ENCODE measurements around the gene FHIT. TPM values are rescaled to one million over a fixed set of nuclear protein-coding genes. Genes with fewer than 3 reads are reported as not detected.

The FHIT gene
- total and polyA plus RNA-seq, 10 of the 15 experiments (the other 5 are each of a cell fraction or from before 2014, with no cell fraction given): 4.2 to 14.9 (median 9.4) TPM

DNA sequence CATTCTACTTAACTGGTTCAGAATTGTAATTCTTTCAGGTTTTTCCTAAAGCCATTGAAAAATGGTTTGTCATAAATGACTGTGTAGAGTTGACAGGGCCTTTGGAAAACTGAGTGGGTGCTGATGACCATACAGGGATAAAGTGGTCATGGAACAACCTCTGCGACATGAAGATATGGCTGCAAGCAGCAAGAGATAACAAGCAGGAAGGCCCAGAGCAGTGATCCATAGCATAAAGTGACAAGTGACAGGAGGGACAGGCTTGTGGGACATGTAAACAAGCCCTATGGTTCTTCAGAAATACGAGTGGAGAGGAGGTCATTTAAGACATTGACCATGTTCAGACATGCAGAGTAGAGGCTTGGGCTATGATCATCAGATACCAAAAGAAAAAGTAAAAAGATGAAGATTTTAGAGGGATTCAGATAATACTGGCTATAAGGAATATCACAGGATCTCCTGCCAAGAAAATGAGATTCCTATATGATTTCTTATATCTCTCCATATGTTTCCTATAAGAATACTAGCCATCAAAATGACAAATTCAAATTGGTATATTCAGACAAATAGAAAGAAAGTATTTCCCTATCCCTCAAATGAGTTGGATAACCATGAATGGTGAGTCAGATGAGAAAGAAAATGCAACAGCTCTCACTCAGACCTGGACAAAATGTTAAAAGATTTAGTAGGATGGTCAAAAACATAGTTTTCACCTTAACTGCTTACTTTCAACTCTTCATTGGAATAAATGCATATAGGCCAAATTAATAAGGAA, 1373.8 kb downstream of the FHIT start:
- CTCF ChIA-PET: no interaction called here
- no peaks in the 10 kb centered on the region for H3K27me3 ChIP-seq (replicated peaks in 1 of 2; ENCODE audit: control insufficient read depth in 2 of 2, insufficient read depth in 2 of 2, low read length in 1 of 2)
- intact Hi-C loops (cut with micrococcal nuclease; ENCODE audit: unreplicated experiment): no loop called here

More for the DNA sequence above, 1373.8 kb downstream of the FHIT start:
- no peak for DNase-seq (ENCODE audit: low read depth, low spot score)
- H3K9ac ChIP-seq (ENCODE audit: control insufficient read depth, insufficient read depth, low read length): no peak overlapping the region
- no peak for ATAC-seq
- ChIA-PET POLR2A (no interaction called here), RAD21 (ENCODE audit: unreplicated experiment) (no interaction called here), SMC1A (ENCODE audit: uncharacterized antibody, unreplicated experiment) (no interaction called here)
- 40% methylated on average over 2 of the region's 2 CpGs for WGBS (ENCODE audit: insufficient coverage, insufficient replicate concordance, low lambda C conversion rate, missing lambda C conversion rate)
- FAIRE-seq: no peak
- H4K20me1 ChIP-seq (ENCODE audit: control insufficient read depth, insufficient read depth): no peaks in the 10 kb centered on the region
- H3K9me3 ChIP-seq (replicated peaks; ENCODE audit: control insufficient read depth, insufficient read depth, low read length): no peaks in the 10 kb centered on the region
- no peaks in the 10 kb centered on the region for H3K79me2 ChIP-seq (ENCODE audit: control insufficient read depth, insufficient read depth, low read length)
- no peaks in the 10 kb centered on the region for H3K36me3 ChIP-seq (ENCODE audit: control insufficient read depth in 2 of 2, insufficient read depth in 2 of 2, low read length in 1 of 2)
- 0 out of 2 replicates have a peak, but pooled peaks cover 3% of the 10 kb centered on the region for H3K4me1 ChIP-seq (ENCODE audit: control insufficient read depth, insufficient read depth, low read length)
- H3K4me3 ChIP-seq: no peak overlapping the region
- TF ChIP-seq, protein P1, sequence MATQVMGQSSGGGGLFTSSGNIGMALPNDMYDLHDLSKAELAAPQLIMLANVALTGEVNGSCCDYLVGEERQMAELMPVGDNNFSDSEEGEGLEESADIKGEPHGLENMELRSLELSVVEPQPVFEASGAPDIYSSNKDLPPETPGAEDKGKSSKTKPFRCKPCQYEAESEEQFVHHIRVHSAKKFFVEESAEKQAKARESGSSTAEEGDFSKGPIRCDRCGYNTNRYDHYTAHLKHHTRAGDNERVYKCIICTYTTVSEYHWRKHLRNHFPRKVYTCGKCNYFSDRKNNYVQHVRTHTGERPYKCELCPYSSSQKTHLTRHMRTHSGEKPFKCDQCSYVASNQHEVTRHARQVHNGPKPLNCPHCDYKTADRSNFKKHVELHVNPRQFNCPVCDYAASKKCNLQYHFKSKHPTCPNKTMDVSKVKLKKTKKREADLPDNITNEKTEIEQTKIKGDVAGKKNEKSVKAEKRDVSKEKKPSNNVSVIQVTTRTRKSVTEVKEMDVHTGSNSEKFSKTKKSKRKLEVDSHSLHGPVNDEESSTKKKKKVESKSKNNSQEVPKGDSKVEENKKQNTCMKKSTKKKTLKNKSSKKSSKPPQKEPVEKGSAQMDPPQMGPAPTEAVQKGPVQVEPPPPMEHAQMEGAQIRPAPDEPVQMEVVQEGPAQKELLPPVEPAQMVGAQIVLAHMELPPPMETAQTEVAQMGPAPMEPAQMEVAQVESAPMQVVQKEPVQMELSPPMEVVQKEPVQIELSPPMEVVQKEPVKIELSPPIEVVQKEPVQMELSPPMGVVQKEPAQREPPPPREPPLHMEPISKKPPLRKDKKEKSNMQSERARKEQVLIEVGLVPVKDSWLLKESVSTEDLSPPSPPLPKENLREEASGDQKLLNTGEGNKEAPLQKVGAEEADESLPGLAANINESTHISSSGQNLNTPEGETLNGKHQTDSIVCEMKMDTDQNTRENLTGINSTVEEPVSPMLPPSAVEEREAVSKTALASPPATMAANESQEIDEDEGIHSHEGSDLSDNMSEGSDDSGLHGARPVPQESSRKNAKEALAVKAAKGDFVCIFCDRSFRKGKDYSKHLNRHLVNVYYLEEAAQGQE (IDR thresholded peaks at IDR 0.05; ENCODE audit: low read depth, low read length): no peak
- no peak for TF ChIP-seq SMARCA5 (IDR thresholded peaks at IDR 0.05)
- TF ChIP-seq TCF3 (IDR thresholded peaks at IDR 0.05; ENCODE audit: borderline replicate concordance, insufficient read depth, low read depth, low read length): no peak
- no peak for TF ChIP-seq SIX5 (IDR thresholded peaks at IDR 0.05; ENCODE audit: low read depth, low read length, severe bottlenecking)
- TF ChIP-seq, protein P2, sequence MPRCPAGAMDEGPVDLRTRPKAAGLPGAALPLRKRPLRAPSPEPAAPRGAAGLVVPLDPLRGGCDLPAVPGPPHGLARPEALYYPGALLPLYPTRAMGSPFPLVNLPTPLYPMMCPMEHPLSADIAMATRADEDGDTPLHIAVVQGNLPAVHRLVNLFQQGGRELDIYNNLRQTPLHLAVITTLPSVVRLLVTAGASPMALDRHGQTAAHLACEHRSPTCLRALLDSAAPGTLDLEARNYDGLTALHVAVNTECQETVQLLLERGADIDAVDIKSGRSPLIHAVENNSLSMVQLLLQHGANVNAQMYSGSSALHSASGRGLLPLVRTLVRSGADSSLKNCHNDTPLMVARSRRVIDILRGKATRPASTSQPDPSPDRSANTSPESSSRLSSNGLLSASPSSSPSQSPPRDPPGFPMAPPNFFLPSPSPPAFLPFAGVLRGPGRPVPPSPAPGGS (IDR thresholded peaks at IDR 0.05; ENCODE audit: borderline replicate concordance, insufficient read depth, low read depth, low read length, poor library complexity, severe bottlenecking): no peak
- no peak for TF ChIP-seq ZBED1 (IDR thresholded peaks at IDR 0.05; ENCODE audit: borderline replicate concordance)
- TF ChIP-seq, protein P3, sequence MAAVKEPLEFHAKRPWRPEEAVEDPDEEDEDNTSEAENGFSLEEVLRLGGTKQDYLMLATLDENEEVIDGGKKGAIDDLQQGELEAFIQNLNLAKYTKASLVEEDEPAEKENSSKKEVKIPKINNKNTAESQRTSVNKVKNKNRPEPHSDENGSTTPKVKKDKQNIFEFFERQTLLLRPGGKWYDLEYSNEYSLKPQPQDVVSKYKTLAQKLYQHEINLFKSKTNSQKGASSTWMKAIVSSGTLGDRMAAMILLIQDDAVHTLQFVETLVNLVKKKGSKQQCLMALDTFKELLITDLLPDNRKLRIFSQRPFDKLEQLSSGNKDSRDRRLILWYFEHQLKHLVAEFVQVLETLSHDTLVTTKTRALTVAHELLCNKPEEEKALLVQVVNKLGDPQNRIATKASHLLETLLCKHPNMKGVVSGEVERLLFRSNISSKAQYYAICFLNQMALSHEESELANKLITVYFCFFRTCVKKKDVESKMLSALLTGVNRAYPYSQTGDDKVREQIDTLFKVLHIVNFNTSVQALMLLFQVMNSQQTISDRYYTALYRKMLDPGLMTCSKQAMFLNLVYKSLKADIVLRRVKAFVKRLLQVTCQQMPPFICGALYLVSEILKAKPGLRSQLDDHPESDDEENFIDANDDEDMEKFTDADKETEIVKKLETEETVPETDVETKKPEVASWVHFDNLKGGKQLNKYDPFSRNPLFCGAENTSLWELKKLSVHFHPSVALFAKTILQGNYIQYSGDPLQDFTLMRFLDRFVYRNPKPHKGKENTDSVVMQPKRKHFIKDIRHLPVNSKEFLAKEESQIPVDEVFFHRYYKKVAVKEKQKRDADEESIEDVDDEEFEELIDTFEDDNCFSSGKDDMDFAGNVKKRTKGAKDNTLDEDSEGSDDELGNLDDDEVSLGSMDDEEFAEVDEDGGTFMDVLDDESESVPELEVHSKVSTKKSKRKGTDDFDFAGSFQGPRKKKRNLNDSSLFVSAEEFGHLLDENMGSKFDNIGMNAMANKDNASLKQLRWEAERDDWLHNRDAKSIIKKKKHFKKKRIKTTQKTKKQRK (IDR thresholded peaks at IDR 0.05; ENCODE audit: low read depth, low read length): no peak
- TF ChIP-seq POLR2AphosphoS2 (IDR thresholded peaks at IDR 0.05; ENCODE audit: low read depth, low read length): no peak
- no peak for TF ChIP-seq MXI1 (IDR thresholded peaks at IDR 0.05; ENCODE audit: low read depth, low read length)
- TF ChIP-seq, protein P4, sequence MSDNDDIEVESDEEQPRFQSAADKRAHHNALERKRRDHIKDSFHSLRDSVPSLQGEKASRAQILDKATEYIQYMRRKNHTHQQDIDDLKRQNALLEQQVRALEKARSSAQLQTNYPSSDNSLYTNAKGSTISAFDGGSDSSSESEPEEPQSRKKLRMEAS (IDR thresholded peaks at IDR 0.05; ENCODE audit: low read depth, low read length): no peak
- no peak for TF ChIP-seq CBX3 (IDR thresholded peaks at IDR 0.05; ENCODE audit: borderline replicate concordance, low read depth)
- BruUV-seq (replicated peaks): no TSS peak
- H2AFZ ChIP-seq (ENCODE audit: control insufficient read depth, low read depth, low read length): no peak overlapping the region
- no peak overlapping the region for H3K27ac ChIP-seq (ENCODE audit: control insufficient read depth, insufficient read depth)
- in situ Hi-C loops (cut with MboI): no loop called here
- no peak overlapping the region for H3K4me2 ChIP-seq (ENCODE audit: control insufficient read depth, insufficient read depth)
